NB4 (cell line): ENCODE data around the gene CRHR2.

Experiments
- MYC ChIP-seq: IDR thresholded peaks from 2 replicates; pipeline ENCODE4 v1.6.1; 2011; ENCODE audit warnings: low read depth, low read length
- POLR2A ChIP-seq: IDR thresholded peaks from 2 replicates; pipeline ENCODE4 v1.6.1; 2011; ENCODE audit warnings: mild to moderate bottlenecking; ENCODE audit not compliant: insufficient read length; ENCODE audit errors: extremely low read depth

- TF ChIP-seq MYC (no peak), POLR2A (no peak)
Observed at GRCh38 chr7:30667172-30667571, 15.1 kb downstream of the CRHR2 start.
